ENCODE data around the gene ARID4A.
"Not testable (repeated sequence)": the region's sequence is repeated elsewhere in the genome, so short reads cannot be mapped to it uniquely, and the experiment has no call there.

Gene ARID4A

GRCh38 chr14:58298477-58299400 lies at the start of gene ARID4A:
Gene ARID4A, plus strand, starts transcription at chr14:58298555. Its CDS starts 1,300 bp downstream, at chr14:58299855.
- DNase-seq (ENCODE audit: low read depth, low spot score): no peak

GRCh38 chr14:58249611-58250010 lies 48.7 kb upstream of the ARID4A start:
- no peak for DNase-seq (ENCODE audit: low read depth, low spot score)

GRCh38 chr14:58258156-58258555 lies 40.2 kb upstream of the ARID4A start:
- DNase-seq (ENCODE audit: low read depth, low spot score): no peak

- DNase-seq (ENCODE audit: low read depth, low spot score): not testable (repeated sequence)
Observed at GRCh38 chr14:58262005-58262404, 36.4 kb upstream of the ARID4A start.

GRCh38 chr14:58265401-58265800 lies 33.0 kb upstream of the ARID4A start:
- DNase-seq (ENCODE audit: low read depth, low spot score): no peak

GRCh38 chr14:58270628-58271027 lies 27.7 kb upstream of the ARID4A start:
- DNase-seq (ENCODE audit: low read depth, low spot score): no peak

- DNase-seq (ENCODE audit: low read depth, low spot score): no peak
Observed at GRCh38 chr14:58272588-58273372, 25.6 kb upstream of the ARID4A start.

- no peak for DNase-seq (ENCODE audit: low read depth, low spot score)
Observed at GRCh38 chr14:58274881-58275280, 23.5 kb upstream of the ARID4A start.

- DNase-seq (ENCODE audit: low read depth, low spot score): no peak
Observed at GRCh38 chr14:58275527-58276190, 22.7 kb upstream of the ARID4A start.

GRCh38 chr14:58276208-58276607 lies 22.1 kb upstream of the ARID4A start:
- no peak for DNase-seq (ENCODE audit: low read depth, low spot score)

- DNase-seq (ENCODE audit: low read depth, low spot score): no peak
Observed at GRCh38 chr14:58278177-58278576, 20.2 kb upstream of the ARID4A start.

- DNase-seq (ENCODE audit: low read depth, low spot score): no peak
Observed at GRCh38 chr14:58280954-58281787, 17.2 kb upstream of the ARID4A start.

GRCh38 chr14:58281969-58282368 lies 16.4 kb upstream of the ARID4A start:
- DNase-seq (ENCODE audit: low read depth, low spot score): no peak

- no peak for DNase-seq (ENCODE audit: low read depth, low spot score)
Observed at GRCh38 chr14:58282925-58283593, 15.3 kb upstream of the ARID4A start.

- DNase-seq (ENCODE audit: low read depth, low spot score): no peak
Observed at GRCh38 chr14:58283730-58284129, 14.6 kb upstream of the ARID4A start.

- no peak for DNase-seq (ENCODE audit: low read depth, low spot score)
Observed at GRCh38 chr14:58285132-58285531, 13.2 kb upstream of the ARID4A start.

- no peak for DNase-seq (ENCODE audit: low read depth, low spot score)
Observed at GRCh38 chr14:58287607-58288042, 10.7 kb upstream of the ARID4A start.

- DNase-seq (ENCODE audit: low read depth, low spot score): no peak
Observed at GRCh38 chr14:58288106-58288792, 10.1 kb upstream of the ARID4A start.

GRCh38 chr14:58291646-58292045 lies 6.7 kb upstream of the ARID4A start:
- no peak for DNase-seq (ENCODE audit: low read depth, low spot score)

GRCh38 chr14:58292187-58292586 lies 6.2 kb upstream of the ARID4A start:
- DNase-seq (ENCODE audit: low read depth, low spot score): no peak

Measured in ELF-1 (cell line).